ENCODE data around the gene STAT5A.
"Not testable (repeated sequence)": the region's sequence is repeated elsewhere in the genome, so short reads cannot be mapped to it uniquely, and the experiment has no call there.

Gene STAT5A

DNA sequence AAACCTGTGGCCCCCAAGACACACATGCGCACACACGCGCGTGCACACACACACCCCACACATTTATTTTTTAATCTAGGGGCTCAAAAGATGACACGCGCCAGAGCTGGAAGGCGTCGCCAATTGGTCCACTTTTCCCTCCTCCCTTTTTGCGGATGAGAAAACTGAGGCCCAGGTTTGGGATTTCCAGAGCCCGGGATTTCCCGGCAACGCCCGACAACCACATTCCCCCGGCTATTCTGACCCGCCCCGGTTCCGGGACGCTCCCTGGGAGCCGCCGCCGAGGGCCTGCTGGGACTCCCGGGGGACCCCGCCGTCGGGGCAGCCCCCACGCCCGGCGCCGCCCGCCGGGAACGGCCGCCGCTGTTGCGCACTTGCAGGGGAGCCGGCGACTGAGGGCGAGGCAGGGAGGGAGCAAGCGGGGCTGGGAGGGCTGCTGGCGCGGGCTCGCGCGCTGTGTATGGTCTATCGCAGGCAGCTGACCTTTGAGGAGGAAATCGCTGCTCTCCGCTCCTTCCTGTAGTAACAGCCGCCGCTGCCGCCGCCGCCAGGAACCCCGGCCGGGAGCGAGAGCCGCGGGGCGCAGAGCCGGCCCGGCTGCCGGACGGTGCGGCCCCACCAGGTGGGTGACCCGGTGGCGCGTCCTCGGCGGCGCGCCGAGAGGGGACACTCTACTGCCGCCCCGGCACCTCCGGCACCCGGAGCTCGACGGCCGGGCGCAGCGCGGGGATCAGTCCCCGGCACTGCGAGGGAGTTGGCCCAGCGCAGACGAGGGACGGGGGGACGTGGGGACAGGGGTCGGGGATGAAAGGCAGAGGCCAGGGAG, at the start of gene STAT5A:
Gene STAT5A, plus strand, starts transcription at position 522 of the 826 bp plus-strand sequence. CDS start 914 bp downstream, outside the sequence.
- peak; percentile 79 for DNase-seq

GRCh38 chr17:42239576-42239975, 48.7 kb upstream of the STAT5A start:
- DNase-seq, result not testable (repeated sequence)

DNA sequence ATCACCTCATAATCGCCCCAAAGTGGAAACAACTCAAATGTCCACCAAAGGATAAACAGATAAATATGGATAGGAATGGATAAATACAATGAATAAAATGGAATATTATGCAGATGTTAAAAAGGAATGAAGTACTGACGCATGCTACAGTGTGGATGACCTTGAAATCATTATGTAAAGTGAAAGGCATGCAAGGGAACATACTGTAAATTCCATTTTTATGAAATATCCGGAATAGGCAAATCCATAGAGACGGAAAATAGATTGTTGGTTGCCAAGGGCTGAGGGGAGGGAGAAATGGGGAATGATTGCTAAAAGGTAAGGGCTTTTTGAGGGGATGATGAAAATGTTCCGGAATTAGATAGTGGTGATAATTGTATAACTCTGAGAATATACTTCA, 48.1 kb upstream of the STAT5A start:
- DNase-seq, result no peak

DNA sequence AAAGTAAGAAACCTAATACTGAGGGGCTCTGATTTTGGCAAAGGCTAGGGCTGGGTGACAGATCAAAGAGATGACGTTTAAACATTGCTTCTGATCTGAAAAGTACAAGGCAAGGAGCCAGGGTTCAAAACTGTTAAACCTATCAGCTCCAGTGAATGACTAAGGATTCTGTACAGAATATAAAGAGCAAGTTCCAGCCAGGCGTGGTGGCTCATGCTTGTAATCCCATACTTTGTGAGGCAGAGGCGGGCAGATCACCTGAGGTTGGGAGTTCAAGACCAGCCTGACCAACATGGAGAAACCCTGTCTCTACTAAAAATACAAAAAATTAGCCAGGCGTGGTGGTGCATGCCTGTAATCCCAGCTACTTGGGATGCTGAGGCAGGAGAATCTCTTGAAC, 47.4 kb upstream of the STAT5A start:
- not testable (repeated sequence) for DNase-seq

DNA sequence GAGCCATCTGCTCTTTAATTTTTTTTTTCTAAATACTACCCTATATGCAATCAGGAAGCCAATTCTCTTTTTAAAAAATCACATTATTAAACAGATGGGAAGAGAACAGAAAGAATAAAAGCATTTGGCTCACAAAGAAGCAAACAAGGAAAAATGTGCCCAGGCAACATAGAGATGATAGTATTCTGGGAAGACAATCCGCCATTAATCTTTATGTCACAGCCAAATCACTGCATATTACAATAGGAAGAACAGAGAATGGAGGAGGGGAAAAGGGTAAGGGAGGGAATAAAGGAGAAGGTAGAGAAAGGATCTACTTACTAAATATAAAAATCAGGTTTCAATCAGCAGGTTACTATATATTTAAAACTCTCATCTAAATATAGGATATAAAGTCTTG, 46.4 kb upstream of the STAT5A start:
- DNase-seq, result no peak

GRCh38 chr17:42243493-42243982, 44.8 kb upstream of the STAT5A start:
- DNase-seq, result no peak

GRCh38 chr17:42244116-42244515, 44.2 kb upstream of the STAT5A start:
- not testable (repeated sequence) for DNase-seq

GRCh38 chr17:42245183-42245582, 43.1 kb upstream of the STAT5A start:
- DNase-seq, result not testable (repeated sequence)

GRCh38 chr17:42246515-42246914, 41.8 kb upstream of the STAT5A start:
- no peak for DNase-seq

DNA sequence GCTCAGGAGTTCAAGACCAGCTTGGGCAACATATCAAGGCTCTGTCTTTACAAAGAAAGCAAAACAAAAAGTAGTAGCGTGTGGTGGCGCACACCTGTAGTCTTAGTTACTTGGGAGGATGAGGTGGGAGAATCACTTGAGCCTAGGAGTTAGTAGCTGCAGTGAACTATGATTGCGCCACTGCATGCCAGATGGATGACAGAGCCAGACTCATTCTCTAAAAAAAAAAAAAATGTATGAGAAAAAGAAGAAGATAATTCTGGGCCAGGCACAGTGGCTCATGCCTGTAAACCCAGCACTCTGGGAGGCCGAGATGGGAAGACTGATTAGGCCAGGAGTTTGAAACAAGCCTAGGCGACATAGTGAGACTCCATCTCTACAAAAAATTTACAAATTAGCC, 40.6 kb upstream of the STAT5A start:
- DNase-seq, result no peak

DNA sequence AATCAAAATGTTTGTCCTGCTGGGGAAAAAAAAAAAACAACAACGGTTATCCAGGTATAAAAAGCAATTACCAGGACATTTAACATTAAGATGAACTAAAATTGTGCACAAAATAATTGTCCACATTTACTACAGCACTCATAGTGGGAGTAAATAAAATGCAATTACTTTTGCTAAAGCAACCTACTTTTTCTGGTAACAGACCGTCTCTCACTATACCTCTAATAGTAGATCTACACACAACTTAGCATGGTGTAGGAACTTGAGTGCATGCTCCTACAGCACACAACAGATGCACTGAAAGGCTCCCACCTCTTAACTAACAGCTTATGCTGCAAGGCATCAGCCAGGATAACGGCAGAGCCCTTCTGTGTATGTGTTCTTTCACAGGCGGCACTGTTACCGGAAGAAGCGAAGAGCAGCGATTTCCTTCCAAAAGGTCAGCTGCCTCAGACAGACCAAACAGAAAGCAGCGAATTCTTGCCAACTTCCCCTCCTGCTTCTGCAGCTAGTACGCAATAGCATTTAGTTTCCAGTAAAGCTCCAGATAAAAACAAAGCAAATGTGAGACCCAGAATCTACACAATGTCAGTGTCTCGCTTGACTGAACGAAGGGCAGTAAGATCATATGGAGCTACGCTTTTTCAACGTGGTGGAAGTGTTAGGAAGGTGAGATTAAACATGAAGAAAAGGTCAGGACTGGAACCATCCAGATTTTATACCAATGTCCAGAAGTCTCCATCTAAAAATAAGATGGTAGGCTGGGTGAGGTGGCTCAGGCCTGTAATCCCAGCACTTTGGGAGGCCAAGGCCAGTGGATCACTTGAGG, 39.7 kb upstream of the STAT5A start:
- DNase-seq, result peak; percentile 76

- peak; percentile 19 for DNase-seq
Measured at GRCh38 chr17:42249681-42250446, 38.4 kb upstream of the STAT5A start.

DNA sequence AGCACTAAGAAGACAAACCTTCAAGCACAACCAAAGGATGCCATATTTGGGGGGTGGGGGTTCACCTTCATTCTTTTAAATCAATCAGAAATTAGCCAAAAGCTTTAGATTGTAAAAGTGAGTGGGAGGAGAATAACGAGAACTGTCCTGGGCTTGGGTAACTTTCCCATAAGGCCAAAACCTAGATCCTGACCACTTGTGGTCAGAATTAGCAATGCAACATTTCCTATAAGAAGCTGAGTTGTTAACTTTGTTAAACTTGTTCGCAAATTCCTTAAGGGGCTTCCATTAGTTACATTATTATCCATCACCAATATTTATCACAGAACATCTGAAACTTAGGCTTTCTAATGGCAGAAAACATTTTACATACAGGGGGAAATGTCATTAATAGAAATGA, 37.2 kb upstream of the STAT5A start:
- no peak for DNase-seq

DNA sequence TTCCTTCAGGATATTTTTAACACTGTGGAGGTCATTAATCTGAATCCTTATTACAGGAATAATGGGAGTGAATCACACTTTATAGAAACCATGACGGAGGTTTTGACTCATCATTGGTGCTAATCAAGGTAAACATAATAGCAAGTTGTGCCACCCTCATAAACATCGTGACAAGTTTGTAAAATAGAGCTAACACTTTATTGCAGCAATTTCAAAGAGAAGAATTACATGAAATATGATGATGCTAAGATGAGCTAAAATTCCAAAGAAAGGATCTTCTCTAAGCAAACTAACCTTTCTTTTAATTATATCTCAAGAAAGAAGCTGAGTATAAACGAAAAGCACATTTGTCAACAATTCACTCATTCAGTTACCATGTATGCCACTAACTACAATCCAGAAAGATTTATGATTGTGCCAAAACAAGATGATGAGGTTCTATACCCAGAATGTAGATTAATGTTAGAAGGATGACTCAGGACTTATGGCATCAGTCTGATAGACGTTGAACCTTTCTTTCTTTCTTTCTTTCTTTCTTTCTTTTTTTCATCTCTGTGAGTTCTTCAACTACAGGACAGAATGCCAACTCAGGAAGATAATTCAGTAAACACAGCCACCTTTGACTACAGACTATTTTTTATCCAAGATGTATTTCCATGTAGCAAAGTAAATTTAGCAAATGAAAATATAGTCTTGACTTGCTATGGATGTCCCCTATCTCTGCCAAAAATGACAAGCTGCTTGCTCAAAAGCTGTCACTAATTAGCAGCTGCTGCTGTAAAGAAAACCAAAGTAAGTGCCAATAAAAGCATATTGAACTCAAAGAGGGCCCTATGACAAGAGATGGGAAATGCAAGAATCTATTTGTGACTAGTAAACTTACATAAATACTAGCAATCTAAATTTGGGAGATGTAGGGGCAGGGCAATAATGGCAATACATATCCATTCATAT, 35.4 kb upstream of the STAT5A start:
- DNase-seq, result no peak

DNA sequence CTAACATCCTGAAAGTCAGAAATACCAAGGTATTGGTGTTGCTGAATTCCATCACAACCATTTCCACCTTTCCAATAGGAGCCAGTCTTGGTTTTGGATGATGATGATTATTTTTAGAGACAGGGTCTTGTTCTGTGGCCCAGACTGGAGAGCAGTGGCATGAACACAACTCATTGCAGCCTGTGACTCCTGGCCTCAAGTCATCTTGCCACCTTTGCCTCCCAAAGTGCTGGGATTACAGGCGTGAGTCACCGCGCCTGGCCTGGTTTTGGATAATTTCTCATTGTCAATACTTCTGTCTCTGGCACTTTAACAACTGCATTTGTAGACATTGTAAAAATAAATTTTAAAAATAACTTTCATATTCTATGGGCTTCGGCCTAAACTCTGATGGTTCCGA, 34.7 kb upstream of the STAT5A start:
- no peak for DNase-seq

DNA sequence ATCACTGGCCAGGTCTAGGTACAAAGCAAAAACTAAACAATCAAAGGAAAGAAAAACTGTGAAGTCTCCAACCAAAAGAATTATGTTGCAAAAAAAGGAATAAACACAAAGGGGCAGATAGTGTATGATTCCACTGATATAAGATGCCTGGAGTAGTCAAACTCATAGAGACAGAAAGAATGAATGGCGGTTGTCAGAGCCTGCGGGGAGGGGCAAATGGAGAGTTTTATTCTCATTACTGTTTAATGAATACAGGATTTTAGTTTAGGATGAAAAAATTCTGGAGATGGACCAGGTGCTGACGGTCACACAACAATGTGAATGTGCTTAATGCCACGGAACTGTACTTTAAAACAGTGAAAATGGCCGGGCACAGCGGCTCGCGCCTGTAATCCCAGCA, 32.9 kb upstream of the STAT5A start:
- DNase-seq, result no peak

- no peak for DNase-seq
Measured at GRCh38 chr17:42260318-42260717, 28.0 kb upstream of the STAT5A start.

DNA sequence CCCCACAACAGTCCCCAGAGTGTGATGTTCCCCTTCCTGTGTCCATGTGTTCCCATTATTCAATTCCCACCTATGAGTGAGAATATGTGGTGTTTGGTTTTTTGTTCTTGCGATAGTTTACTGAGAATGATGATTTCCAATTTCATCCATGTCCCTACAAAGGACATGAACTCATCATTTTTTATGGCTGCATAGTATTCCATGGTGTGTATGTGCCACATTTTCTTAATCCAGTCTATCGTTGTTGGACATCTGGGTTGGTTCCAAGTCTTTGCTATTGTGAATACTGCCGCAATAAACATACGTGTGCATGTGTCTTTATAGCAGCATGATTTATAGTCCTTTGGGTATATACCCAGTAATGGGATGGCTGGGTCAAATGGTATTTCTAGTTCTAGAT, 23.9 kb upstream of the STAT5A start:
- DNase-seq, result not testable (repeated sequence)

DNA sequence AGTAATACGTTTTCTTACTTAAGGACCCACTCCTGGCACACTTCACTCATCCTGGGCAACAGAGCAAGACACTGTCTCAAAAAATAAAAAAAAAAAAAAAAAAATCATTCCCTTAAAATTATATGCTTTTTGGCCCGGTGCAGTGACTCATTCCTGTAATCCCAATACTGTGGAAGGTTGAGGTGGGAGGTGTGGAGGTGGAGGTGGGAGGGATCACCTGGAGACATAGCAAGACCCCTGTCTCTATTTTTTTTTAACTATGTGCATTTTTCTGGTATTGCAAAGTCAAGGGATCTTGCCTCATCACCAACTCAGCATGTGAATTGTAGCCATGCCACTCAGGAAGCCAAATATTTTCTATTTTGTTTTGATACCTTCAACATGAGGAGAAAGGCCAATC, 21.8 kb upstream of the STAT5A start:
- no peak for DNase-seq

- peak; percentile 53 for DNase-seq
Measured at GRCh38 chr17:42266918-42267766, 21.2 kb upstream of the STAT5A start.

DNA sequence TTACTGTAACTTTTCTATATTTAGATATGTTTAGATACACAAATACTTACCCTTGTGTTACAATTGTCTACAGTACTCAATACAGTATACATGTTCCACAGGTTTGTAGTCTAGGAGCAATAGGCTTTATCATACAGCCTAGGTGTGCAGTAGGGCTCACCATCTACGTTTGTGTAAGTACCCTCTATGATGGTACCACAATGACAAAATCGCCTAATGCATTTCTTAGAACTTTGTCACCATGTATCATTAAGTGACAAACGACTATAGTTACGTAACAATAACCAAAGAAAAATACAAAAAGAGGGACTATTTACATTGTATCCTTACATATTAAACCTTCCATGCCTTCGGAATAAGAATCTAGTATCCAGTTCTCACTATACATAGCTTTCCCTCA, 20.1 kb upstream of the STAT5A start:
- DNase-seq, result no peak
